SK-N-SH (cell line): ENCODE data around the gene TMPRSS6.

Source experiments
- CHD2 ChIP-seq: fragments of 150-350 bp; IDR thresholded peaks from 2 replicates; pipeline ENCODE4 v1.6.1; 2018; ENCODE audit warnings: low read length; ENCODE audit not compliant: partially characterized antibody
- MXI1 ChIP-seq: IDR thresholded peaks from 2 replicates; pipeline ENCODE4 v1.6.1; 2012; ENCODE audit warnings: mild to moderate bottlenecking, low read depth, low read length, improper control_type of control experiment
- RCOR1 ChIP-seq: fragments of 150-350 bp; IDR thresholded peaks from 2 replicates; pipeline ENCODE4 v1.6.1; 2017; ENCODE audit warnings: antibody characterized with exemption, low read length
- YY1 ChIP-seq: IDR thresholded peaks from 2 replicates; pipeline ENCODE4 v1.4.0; 2012; ENCODE audit warnings: low read depth, mild to moderate bottlenecking
- TF ChIP-seq, protein P1 (sequence below): fragments of 200-600 bp; sonication (generic); IDR thresholded peaks from 2 replicates; pipeline ENCODE4 v1.6.1; 2017; ENCODE audit warnings: antibody characterized with exemption, mild to moderate bottlenecking, moderate library complexity
- TF ChIP-seq, protein P2 (sequence below): IDR thresholded peaks from 2 replicates; pipeline ENCODE4; 2012
- TF ChIP-seq, protein P3 (sequence below): IDR thresholded peaks from 2 replicates; pipeline ENCODE4 v1.4.0; 2012; ENCODE audit warnings: low read depth, borderline replicate concordance

DNA sequence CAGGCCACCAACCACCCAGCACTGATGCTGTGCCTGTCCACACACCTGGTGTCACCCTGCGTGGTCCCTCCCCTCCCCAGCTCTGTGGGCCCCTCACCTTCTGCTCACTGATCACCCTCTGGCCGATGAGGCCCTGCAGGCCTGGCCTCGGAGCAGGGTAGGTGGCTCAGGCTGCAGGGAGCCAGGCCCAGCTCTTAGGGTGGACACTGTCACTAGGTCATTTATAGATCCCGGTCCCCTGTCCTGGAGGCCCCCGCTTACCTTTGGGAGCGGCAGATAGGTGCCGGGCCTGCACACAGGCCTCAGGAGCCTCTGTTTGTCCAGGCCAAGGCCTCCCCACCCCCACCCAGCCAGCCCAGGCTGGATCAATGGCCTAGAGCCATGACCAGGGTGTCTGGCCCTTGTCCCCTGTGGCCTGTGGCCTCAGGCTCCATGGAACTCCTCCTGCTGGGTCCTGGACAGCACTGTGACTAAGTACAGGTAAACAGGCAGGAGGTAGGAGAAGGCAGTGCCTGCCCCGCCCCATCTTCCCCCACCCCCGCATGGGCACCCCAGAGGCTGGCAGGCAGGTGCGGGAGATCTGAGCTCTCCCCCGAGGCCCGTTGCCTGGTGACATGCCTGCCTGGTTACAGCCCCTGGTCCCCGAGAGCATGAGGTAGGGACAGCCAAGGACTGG lies at the start of gene TMPRSS6:
- TF ChIP-seq CHD2: no peak
- TF ChIP-seq, protein P1, sequence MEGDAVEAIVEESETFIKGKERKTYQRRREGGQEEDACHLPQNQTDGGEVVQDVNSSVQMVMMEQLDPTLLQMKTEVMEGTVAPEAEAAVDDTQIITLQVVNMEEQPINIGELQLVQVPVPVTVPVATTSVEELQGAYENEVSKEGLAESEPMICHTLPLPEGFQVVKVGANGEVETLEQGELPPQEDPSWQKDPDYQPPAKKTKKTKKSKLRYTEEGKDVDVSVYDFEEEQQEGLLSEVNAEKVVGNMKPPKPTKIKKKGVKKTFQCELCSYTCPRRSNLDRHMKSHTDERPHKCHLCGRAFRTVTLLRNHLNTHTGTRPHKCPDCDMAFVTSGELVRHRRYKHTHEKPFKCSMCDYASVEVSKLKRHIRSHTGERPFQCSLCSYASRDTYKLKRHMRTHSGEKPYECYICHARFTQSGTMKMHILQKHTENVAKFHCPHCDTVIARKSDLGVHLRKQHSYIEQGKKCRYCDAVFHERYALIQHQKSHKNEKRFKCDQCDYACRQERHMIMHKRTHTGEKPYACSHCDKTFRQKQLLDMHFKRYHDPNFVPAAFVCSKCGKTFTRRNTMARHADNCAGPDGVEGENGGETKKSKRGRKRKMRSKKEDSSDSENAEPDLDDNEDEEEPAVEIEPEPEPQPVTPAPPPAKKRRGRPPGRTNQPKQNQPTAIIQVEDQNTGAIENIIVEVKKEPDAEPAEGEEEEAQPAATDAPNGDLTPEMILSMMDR: no peak
- TF ChIP-seq, protein P2, sequence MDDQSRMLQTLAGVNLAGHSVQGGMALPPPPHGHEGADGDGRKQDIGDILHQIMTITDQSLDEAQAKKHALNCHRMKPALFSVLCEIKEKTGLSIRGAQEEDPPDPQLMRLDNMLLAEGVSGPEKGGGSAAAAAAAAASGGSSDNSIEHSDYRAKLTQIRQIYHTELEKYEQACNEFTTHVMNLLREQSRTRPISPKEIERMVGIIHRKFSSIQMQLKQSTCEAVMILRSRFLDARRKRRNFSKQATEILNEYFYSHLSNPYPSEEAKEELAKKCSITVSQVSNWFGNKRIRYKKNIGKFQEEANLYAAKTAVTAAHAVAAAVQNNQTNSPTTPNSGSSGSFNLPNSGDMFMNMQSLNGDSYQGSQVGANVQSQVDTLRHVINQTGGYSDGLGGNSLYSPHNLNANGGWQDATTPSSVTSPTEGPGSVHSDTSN: no peak
- no peak for TF ChIP-seq MXI1
- TF ChIP-seq, protein P3, sequence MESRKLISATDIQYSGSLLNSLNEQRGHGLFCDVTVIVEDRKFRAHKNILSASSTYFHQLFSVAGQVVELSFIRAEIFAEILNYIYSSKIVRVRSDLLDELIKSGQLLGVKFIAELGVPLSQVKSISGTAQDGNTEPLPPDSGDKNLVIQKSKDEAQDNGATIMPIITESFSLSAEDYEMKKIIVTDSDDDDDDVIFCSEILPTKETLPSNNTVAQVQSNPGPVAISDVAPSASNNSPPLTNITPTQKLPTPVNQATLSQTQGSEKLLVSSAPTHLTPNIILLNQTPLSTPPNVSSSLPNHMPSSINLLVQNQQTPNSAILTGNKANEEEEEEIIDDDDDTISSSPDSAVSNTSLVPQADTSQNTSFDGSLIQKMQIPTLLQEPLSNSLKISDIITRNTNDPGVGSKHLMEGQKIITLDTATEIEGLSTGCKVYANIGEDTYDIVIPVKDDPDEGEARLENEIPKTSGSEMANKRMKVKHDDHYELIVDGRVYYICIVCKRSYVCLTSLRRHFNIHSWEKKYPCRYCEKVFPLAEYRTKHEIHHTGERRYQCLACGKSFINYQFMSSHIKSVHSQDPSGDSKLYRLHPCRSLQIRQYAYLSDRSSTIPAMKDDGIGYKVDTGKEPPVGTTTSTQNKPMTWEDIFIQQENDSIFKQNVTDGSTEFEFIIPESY: no peak
- no peak for TF ChIP-seq RCOR1
- no peak for TF ChIP-seq YY1
